Measurements from ENCODE around the gene CDK14.

Gene CDK14

GRCh38 chr7:90817846-90818245, 221.7 kb downstream of the CDK14 start:
- DNase-seq: no peak

GRCh38 chr7:90818341-90818740, 222.2 kb downstream of the CDK14 start:
- DNase-seq: no peak

GRCh38 chr7:90821961-90822620, 226.0 kb downstream of the CDK14 start:
- DNase-seq: no peak

- DNase-seq: no peak
Observed at GRCh38 chr7:90824386-90825307, 228.5 kb downstream of the CDK14 start.

- DNase-seq: no peak
Observed at GRCh38 chr7:90825779-90826178, 229.7 kb downstream of the CDK14 start.

GRCh38 chr7:90828601-90829000, 232.5 kb downstream of the CDK14 start:
- DNase-seq: no peak

- DNase-seq: no peak
Observed at GRCh38 chr7:90830308-90830707, 234.2 kb downstream of the CDK14 start.

GRCh38 chr7:90832726-90833125, 236.6 kb downstream of the CDK14 start:
- no peak for DNase-seq

GRCh38 chr7:90833443-90833842, 237.3 kb downstream of the CDK14 start:
- no peak for DNase-seq

- DNase-seq: no peak
Observed at GRCh38 chr7:90834771-90835170, 238.7 kb downstream of the CDK14 start.

- no peak for DNase-seq
Observed at GRCh38 chr7:90835861-90836260, 239.7 kb downstream of the CDK14 start.

GRCh38 chr7:90836937-90837336, 240.8 kb downstream of the CDK14 start:
- no peak for DNase-seq

GRCh38 chr7:90838799-90839198, 242.7 kb downstream of the CDK14 start:
- no peak for DNase-seq

GRCh38 chr7:90839316-90839715, 243.2 kb downstream of the CDK14 start:
- DNase-seq: no peak

- DNase-seq: no peak
Observed at GRCh38 chr7:90839727-90840291, 243.7 kb downstream of the CDK14 start.

GRCh38 chr7:90841759-90842429, 245.8 kb downstream of the CDK14 start:
- DNase-seq: no peak

GRCh38 chr7:90842430-90842788, 246.3 kb downstream of the CDK14 start:
- no peak for DNase-seq

GRCh38 chr7:90843472-90843871, 247.4 kb downstream of the CDK14 start:
- DNase-seq: no peak

- no peak for DNase-seq
Observed at GRCh38 chr7:90844421-90844820, 248.3 kb downstream of the CDK14 start.

- DNase-seq: no peak
Observed at GRCh38 chr7:90846192-90846591, 250.1 kb downstream of the CDK14 start.

GRCh38 chr7:90850066-90850465, 253.9 kb downstream of the CDK14 start:
- no peak for DNase-seq

- DNase-seq: no peak
Observed at GRCh38 chr7:90850471-90850870, 254.3 kb downstream of the CDK14 start.

GRCh38 chr7:90853205-90853604, 257.1 kb downstream of the CDK14 start:
- no peak for DNase-seq
